GM12801 (cell line): Measurements from ENCODE around the gene PMVK.

Source experiments
- TF ChIP-seq, protein P1 (sequence below): IDR thresholded peaks from one replicate; pipeline ENCODE4 v1.5.1; 2011; ENCODE audit warnings: control low read depth; ENCODE audit not compliant: insufficient read length; ENCODE audit errors: extremely low read depth

PMVK gene

DNA sequence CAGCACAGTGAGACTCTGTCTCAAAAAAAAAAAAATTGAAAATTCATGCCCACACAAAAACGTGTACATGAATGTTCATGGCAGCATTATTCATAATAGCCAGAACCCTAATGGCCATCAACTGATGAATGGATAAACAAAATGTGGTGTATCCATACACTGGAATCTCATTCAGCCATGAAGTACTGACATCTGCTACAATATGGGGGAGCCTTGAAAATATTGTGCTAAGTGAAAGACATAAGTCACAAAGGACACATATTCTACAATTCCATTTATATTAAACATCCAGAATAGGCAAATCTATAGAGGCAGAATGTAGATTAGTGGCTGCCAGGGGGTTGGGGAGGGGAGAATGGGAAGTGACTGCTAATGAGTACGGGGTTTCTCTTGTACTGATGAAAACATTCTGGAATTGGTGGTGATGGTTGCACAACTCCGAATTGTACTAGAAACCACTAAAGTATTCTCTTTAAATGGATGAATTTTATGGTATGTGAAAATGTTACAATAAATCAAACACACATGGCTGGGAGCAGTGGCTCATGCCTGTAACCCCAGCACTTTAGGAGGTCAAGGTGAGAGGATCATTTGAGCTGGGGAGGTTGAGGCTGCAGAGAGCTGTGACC lies 33.5 kb downstream of the PMVK start:
- TF ChIP-seq, protein P1, sequence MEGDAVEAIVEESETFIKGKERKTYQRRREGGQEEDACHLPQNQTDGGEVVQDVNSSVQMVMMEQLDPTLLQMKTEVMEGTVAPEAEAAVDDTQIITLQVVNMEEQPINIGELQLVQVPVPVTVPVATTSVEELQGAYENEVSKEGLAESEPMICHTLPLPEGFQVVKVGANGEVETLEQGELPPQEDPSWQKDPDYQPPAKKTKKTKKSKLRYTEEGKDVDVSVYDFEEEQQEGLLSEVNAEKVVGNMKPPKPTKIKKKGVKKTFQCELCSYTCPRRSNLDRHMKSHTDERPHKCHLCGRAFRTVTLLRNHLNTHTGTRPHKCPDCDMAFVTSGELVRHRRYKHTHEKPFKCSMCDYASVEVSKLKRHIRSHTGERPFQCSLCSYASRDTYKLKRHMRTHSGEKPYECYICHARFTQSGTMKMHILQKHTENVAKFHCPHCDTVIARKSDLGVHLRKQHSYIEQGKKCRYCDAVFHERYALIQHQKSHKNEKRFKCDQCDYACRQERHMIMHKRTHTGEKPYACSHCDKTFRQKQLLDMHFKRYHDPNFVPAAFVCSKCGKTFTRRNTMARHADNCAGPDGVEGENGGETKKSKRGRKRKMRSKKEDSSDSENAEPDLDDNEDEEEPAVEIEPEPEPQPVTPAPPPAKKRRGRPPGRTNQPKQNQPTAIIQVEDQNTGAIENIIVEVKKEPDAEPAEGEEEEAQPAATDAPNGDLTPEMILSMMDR = no peak

DNA sequence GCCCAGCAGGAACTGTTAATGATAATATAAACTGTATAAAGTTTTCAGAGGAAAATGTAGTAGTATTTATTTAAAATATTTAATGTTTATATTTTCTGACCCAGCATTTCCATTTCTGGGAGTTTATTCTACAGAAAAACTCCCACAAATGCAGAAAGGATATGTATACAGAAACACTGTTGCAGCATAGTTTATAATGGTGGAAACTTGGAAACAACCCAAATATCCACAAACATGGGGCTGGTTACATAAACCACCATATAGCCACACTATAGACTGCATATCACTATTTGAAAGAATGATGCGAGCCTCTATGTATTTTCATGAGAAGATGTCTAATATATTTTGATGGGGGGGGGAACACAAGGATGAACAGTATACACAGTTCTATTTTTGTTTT lies 34.9 kb downstream of the PMVK start:
- TF ChIP-seq, protein P1 = no peak

DNA sequence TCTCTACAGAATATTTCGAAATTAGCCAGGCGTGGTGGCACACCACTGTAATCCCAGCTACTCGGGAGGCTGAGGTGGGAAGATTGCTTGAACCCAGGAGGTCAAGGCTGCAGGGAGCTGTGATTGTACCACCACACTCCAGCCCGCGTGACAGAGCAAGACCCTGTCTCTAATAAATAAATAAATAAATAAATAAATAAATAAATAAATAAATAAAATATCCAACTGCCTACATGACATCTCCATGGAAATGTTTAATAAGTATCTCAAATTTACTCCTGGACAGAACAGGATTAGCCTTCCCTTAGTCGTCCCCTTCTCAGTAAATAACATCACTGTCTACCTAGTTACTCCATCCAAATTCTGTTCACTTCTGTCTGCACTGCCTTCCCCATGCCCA lies 37.5 kb downstream of the PMVK start:
- TF ChIP-seq, protein P1 = no peak

DNA sequence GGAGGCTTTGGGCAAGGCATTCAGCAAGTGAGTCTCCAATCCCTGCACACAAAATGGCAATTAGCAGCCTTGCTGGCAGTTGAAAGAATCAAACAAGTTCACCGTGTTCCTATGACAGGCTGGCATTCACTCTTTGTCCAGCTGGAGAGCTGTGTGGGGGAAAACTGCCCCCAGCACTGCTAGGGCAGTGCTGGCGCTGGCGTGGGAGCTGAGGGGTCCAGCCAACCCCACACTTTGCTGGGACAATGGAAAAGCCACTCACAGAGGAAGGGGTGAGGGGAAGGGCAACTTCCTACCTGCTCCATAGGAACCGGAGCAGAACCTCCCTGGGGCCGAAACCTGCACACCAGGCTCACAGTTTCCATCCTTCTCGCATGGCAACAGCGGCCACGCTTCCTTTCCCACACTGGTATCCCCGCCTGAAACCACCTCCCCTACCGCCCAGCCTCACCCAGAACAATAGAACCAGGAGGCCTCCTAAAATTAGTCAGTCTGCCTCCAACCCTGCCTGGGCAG lies 39.7 kb downstream of the PMVK start:
- TF ChIP-seq, protein P1 = no peak

DNA sequence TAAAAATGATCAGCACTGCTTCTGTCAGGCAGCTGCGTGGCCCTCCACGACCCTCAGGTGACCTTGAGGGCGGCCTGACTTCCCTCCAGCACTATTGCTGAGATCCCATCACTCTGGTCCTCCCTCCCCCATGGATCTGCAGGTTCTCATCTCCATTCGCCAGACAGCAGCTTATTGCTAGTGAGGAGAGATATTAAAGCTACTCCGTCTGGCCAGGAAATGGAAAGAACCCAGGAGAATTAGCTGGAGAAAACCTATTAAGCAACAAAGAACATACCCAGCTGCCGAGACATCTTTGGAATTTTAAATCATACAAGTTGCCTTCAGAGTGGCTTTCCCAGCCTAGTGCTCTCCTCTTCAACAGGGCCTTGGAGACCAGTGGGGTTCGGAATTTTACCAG lies 40.7 kb downstream of the PMVK start:
- TF ChIP-seq, protein P1 = no peak

DNA sequence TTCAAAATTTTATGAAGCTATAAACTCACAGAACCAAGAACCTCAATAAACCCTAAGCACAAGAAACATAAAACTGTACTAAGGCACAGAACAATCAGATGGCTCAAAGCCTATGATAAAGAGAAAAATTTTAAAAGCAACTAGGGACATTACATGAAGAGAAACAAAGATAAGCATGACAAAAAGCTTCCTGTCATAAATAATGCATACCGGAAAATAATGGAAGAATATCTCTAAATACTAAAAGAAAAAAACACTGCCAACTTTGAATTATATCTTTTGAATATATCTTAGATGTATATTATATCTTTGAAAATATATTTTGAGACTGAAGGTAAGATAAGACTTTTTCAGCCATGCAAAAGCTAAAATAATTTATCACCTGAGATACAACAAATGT lies 45.1 kb downstream of the PMVK start:
- TF ChIP-seq, protein P1 = no peak

DNA sequence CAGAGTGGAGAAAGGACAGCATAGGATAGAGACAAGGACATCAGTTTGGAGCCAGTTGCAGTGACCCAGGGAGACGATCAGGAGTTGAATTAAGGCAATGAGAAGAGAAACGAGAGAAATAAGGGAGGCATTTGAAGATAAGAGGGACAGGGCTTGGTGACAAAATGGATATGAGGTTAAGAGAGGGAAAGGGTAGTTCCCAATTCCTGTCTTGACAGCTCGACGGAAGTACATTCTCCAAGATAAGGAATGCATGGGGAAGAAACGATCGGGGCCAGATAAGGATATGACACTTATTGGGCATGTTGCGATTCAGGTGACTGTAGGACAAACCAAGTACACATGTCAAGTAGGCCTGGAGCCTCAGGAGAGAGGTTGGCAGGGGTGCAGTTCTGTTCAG lies 47.8 kb downstream of the PMVK start:
- TF ChIP-seq, protein P1 = no peak
